ENCODE data around the gene PLPPR3. TPM values are rescaled to one million over a fixed set of nuclear protein-coding genes. Genes with fewer than 3 reads are reported as not detected.

The PLPPR3 gene
- polyA plus RNA-seq, 4 donors = 0.49 to 0.57 TPM; not detected in 2

GRCh38 chr19:791567-792305 lies 30.0 kb downstream of the PLPPR3 start:
- FAIRE-seq = no peak
- Histone ChIP-seq H3K27me3 (ENCODE audit: control insufficient read depth in 3 of 3, insufficient read depth in 3 of 3, low read length in 3 of 3) (no peaks in the 10 kb centered on the region), H3K4me3 (ENCODE audit: low read depth in 1 of 3, low read length in 3 of 3) (no peak overlapping the region), H3K9me3 (ENCODE audit: control insufficient read depth in 2 of 2, insufficient read depth in 1 of 2, low read depth in 1 of 2, low read length in 1 of 2) (no peaks in the 10 kb centered on the region), H3K4me1 (ENCODE audit: control insufficient read depth in 3 of 3, insufficient read depth in 2 of 3, low read depth in 1 of 3, low read length in 2 of 3) (peaks cover 0 to 2% (median 0%) of the 10 kb centered on the region in 3 donors), H3K27ac (ENCODE audit: low read depth in 1 of 3, low read length in 2 of 3) (peak overlapping the region in 1 of 3 donors; percentile 36), H3K36me3 (ENCODE audit: control insufficient read depth in 3 of 3, insufficient read depth in 2 of 3, low read depth in 1 of 3, low read length in 3 of 3) (peaks cover 0 to 7% (median 0%) of the 10 kb centered on the region in 3 donors)
- DNase-seq = no peak
- WGBS, 3 donors = 62 to 80% (median 73%) methylated on average over 7 to 8 of the region's 8 CpGs

- 85 to 88% (median 88%) methylated on average over 26 of the region's 26 CpGs for WGBS, 3 donors
- H3K4me3 ChIP-seq (ENCODE audit: low read depth in 1 of 3, low read length in 3 of 3) = no peak overlapping the region
- FAIRE-seq (no peak), DNase-seq (no peak)
- peaks cover 0 to 2% (median 0%) of the 10 kb centered on the region in 3 donors for H3K4me1 ChIP-seq (ENCODE audit: control insufficient read depth in 3 of 3, insufficient read depth in 2 of 3, low read depth in 1 of 3, low read length in 2 of 3)
- no peaks in the 10 kb centered on the region for H3K9me3 ChIP-seq (ENCODE audit: control insufficient read depth in 2 of 2, insufficient read depth in 1 of 2, low read depth in 1 of 2, low read length in 1 of 2)
- H3K36me3 ChIP-seq (ENCODE audit: control insufficient read depth in 3 of 3, insufficient read depth in 2 of 3, low read depth in 1 of 3, low read length in 3 of 3) = peaks cover 0 to 7% (median 0%) of the 10 kb centered on the region in 3 donors
- no peak overlapping the region for H3K27ac ChIP-seq (ENCODE audit: low read depth in 1 of 3, low read length in 2 of 3)
- H3K27me3 ChIP-seq (ENCODE audit: control insufficient read depth in 3 of 3, insufficient read depth in 3 of 3, low read length in 3 of 3) = no peaks in the 10 kb centered on the region
These were observed 30.7 kb downstream of the PLPPR3 start for GRCh38 chr19:791007-791566.

- H3K4me1 ChIP-seq (ENCODE audit: control insufficient read depth in 3 of 3, insufficient read depth in 2 of 3, low read depth in 1 of 3, low read length in 2 of 3) = peaks cover 0 to 2% (median 0%) of the 10 kb centered on the region in 3 donors
- 75 to 79% (median 78%) methylated on average over 9 of the region's 9 CpGs for WGBS, 3 donors
- H3K27me3 ChIP-seq (ENCODE audit: control insufficient read depth in 3 of 3, insufficient read depth in 3 of 3, low read length in 3 of 3) = no peaks in the 10 kb centered on the region
- FAIRE-seq = no peak
- peaks cover 0 to 7% (median 0%) of the 10 kb centered on the region in 3 donors for H3K36me3 ChIP-seq (ENCODE audit: control insufficient read depth in 3 of 3, insufficient read depth in 2 of 3, low read depth in 1 of 3, low read length in 3 of 3)
- DNase-seq = no peak
- no peaks in the 10 kb centered on the region for H3K9me3 ChIP-seq (ENCODE audit: control insufficient read depth in 2 of 2, insufficient read depth in 1 of 2, low read depth in 1 of 2, low read length in 1 of 2)
- no peak overlapping the region for H3K4me3 ChIP-seq (ENCODE audit: low read depth in 1 of 3, low read length in 3 of 3)
- peak overlapping the region in 1 of 3 donors; percentile 78 for H3K27ac ChIP-seq (ENCODE audit: low read depth in 1 of 3, low read length in 2 of 3)
These were observed 32.1 kb downstream of the PLPPR3 start for GRCh38 chr19:789701-790060.

- DNase-seq = peak in 1 of 2 donors; percentile 14
- Histone ChIP-seq H3K9me3 (ENCODE audit: control insufficient read depth in 2 of 2, insufficient read depth in 1 of 2, low read depth in 1 of 2, low read length in 1 of 2) (no peaks in the 10 kb centered on the region), H3K36me3 (ENCODE audit: control insufficient read depth in 3 of 3, insufficient read depth in 2 of 3, low read depth in 1 of 3, low read length in 3 of 3) (peaks cover 0 to 7% (median 0%) of the 10 kb centered on the region in 3 donors), H3K27ac (ENCODE audit: low read depth in 1 of 3, low read length in 2 of 3) (peak overlapping the region in 2 of 3 donors; percentile 13 to 78), H3K4me1 (ENCODE audit: control insufficient read depth in 3 of 3, insufficient read depth in 2 of 3, low read depth in 1 of 3, low read length in 2 of 3) (peaks cover 0 to 2% (median 0%) of the 10 kb centered on the region in 3 donors), H3K27me3 (ENCODE audit: control insufficient read depth in 3 of 3, insufficient read depth in 3 of 3, low read length in 3 of 3) (no peaks in the 10 kb centered on the region), H3K4me3 (ENCODE audit: low read depth in 1 of 3, low read length in 3 of 3) (no peak overlapping the region)
- FAIRE-seq = no peak
- 58 to 72% (median 68%) methylated on average over 33 of the region's 33 CpGs for WGBS, 3 donors
These were observed 32.6 kb downstream of the PLPPR3 start for GRCh38 chr19:788983-789700.

- Histone ChIP-seq H3K9me3 (ENCODE audit: control insufficient read depth in 2 of 2, insufficient read depth in 1 of 2, low read depth in 1 of 2, low read length in 1 of 2) (no peaks in the 10 kb centered on the region), H3K27ac (ENCODE audit: low read depth in 1 of 3, low read length in 2 of 3) (peak overlapping the region in 2 of 3 donors; percentile 13 to 78), H3K27me3 (ENCODE audit: control insufficient read depth in 3 of 3, insufficient read depth in 3 of 3, low read length in 3 of 3) (no peaks in the 10 kb centered on the region), H3K4me3 (ENCODE audit: low read depth in 1 of 3, low read length in 3 of 3) (no peak overlapping the region), H3K36me3 (ENCODE audit: control insufficient read depth in 3 of 3, insufficient read depth in 2 of 3, low read depth in 1 of 3, low read length in 3 of 3) (peaks cover 0 to 7% (median 0%) of the 10 kb centered on the region in 3 donors), H3K4me1 (ENCODE audit: control insufficient read depth in 3 of 3, insufficient read depth in 2 of 3, low read depth in 1 of 3, low read length in 2 of 3) (peaks cover 0 to 2% (median 0%) of the 10 kb centered on the region in 3 donors)
- FAIRE-seq (no peak), DNase-seq (no peak)
- WGBS, 3 donors = 68 to 82% (median 79%) methylated on average over 11 of the region's 11 CpGs
These were observed 33.1 kb downstream of the PLPPR3 start for GRCh38 chr19:788686-788982.

GRCh38 chr19:787536-787935 lies 34.2 kb downstream of the PLPPR3 start:
- peaks cover 0 to 8% (median 0%) of the 10 kb centered on the region in 3 donors for H3K4me1 ChIP-seq (ENCODE audit: control insufficient read depth in 3 of 3, insufficient read depth in 2 of 3, low read depth in 1 of 3, low read length in 2 of 3)
- DNase-seq (no peak), FAIRE-seq (no peak)
- WGBS, 3 donors = 86 to 94% (median 92%) methylated on average over 15 to 16 of the region's 16 CpGs
- peaks cover 0 to 7% (median 0%) of the 10 kb centered on the region in 3 donors for H3K36me3 ChIP-seq (ENCODE audit: control insufficient read depth in 3 of 3, insufficient read depth in 2 of 3, low read depth in 1 of 3, low read length in 3 of 3)
- H3K9me3 ChIP-seq (ENCODE audit: control insufficient read depth in 2 of 2, insufficient read depth in 1 of 2, low read depth in 1 of 2, low read length in 1 of 2) = no peaks in the 10 kb centered on the region
- H3K4me3 ChIP-seq (ENCODE audit: low read depth in 1 of 3, low read length in 3 of 3) = no peak overlapping the region
- no peaks in the 10 kb centered on the region for H3K27me3 ChIP-seq (ENCODE audit: control insufficient read depth in 3 of 3, insufficient read depth in 3 of 3, low read length in 3 of 3)
- peak overlapping the region in 1 of 3 donors; percentile 10 for H3K27ac ChIP-seq (ENCODE audit: low read depth in 1 of 3, low read length in 2 of 3)

- Histone ChIP-seq H3K4me1 (ENCODE audit: control insufficient read depth in 3 of 3, insufficient read depth in 2 of 3, low read depth in 1 of 3, low read length in 2 of 3) (peaks cover 0 to 25% (median 0%) of the 10 kb centered on the region in 3 donors), H3K9me3 (ENCODE audit: control insufficient read depth in 2 of 2, insufficient read depth in 1 of 2, low read depth in 1 of 2, low read length in 1 of 2) (no peaks in the 10 kb centered on the region), H3K27me3 (ENCODE audit: control insufficient read depth in 3 of 3, insufficient read depth in 3 of 3, low read length in 3 of 3) (no peaks in the 10 kb centered on the region), H3K4me3 (ENCODE audit: low read depth in 1 of 3, low read length in 3 of 3) (no peak overlapping the region), H3K27ac (ENCODE audit: low read depth in 1 of 3, low read length in 2 of 3) (peak overlapping the region in 1 of 3 donors; percentile 14), H3K36me3 (ENCODE audit: control insufficient read depth in 3 of 3, insufficient read depth in 2 of 3, low read depth in 1 of 3, low read length in 3 of 3) (peaks cover 0 to 5% (median 0%) of the 10 kb centered on the region in 3 donors)
- 69 to 88% (median 85%) methylated on average over 12 to 13 of the region's 13 CpGs for WGBS, 3 donors
- DNase-seq (no peak), FAIRE-seq (no peak)
These were observed 37.2 kb downstream of the PLPPR3 start for GRCh38 chr19:784541-784940.

- Histone ChIP-seq H3K27ac (ENCODE audit: low read depth in 1 of 3, low read length in 2 of 3) (peak overlapping the region in 2 of 3 donors; percentile 11 to 30), H3K27me3 (ENCODE audit: control insufficient read depth in 3 of 3, insufficient read depth in 3 of 3, low read length in 3 of 3) (no peaks in the 10 kb centered on the region), H3K9me3 (ENCODE audit: control insufficient read depth in 2 of 2, insufficient read depth in 1 of 2, low read depth in 1 of 2, low read length in 1 of 2) (no peaks in the 10 kb centered on the region), H3K36me3 (ENCODE audit: control insufficient read depth in 3 of 3, insufficient read depth in 2 of 3, low read depth in 1 of 3, low read length in 3 of 3) (peaks cover 0 to 5% (median 0%) of the 10 kb centered on the region in 3 donors), H3K4me1 (ENCODE audit: control insufficient read depth in 3 of 3, insufficient read depth in 2 of 3, low read depth in 1 of 3, low read length in 2 of 3) (peaks cover 0 to 28% (median 0%) of the 10 kb centered on the region in 3 donors), H3K4me3 (ENCODE audit: low read depth in 1 of 3, low read length in 3 of 3) (peak overlapping the region in 2 of 3 donors; percentile 6 to 46)
- DNase-seq = peak in 1 of 2 donors; percentile 9
- no peak for FAIRE-seq
- 47 to 57% (median 48%) methylated on average over 29 to 30 of the region's 30 CpGs for WGBS, 3 donors
These were observed 38.7 kb downstream of the PLPPR3 start for GRCh38 chr19:782878-783668.

Data from small intestine (tissue), 7 donors.